Left lobe of liver (tissue), 2 donors: ENCODE data around the gene MAML3. TPM values are rescaled to one million over a fixed set of nuclear protein-coding genes. Genes with fewer than 3 reads are reported as not detected.

Experiments
- ATAC-seq: fragments of 200-7000 bp; cut with Tn5 transposase; one replicate; pipeline ENCODE4 v1.9.1; 2020; ENCODE audit warnings: mild to moderate bottlenecking, moderate library complexity
- DNase-seq: peaks from one replicate; pipeline ENCODE4 v3.0.0-alpha.2; 2020; ENCODE audit warnings: low spot score
- total RNA-seq: library from RNA; stranded (reverse); gene quantifications from one replicate; pipeline ENCODE4 v1.2.1, GENCODE V29; 2021
- donor health status: DM: no; HTN: no; CAD: no; lungs with moderate emphysema.
- donor health status: DM: no; HTN: yes; CAD: no.

The MAML3 gene
- total RNA-seq, 1 donor from 2014 or later, result 8.4 TPM

- DNase-seq, result no peak
- ATAC-seq, result peak; percentile 65
These were observed 380.2 kb downstream of the MAML3 start for GRCh38 chr4:139773560-139774318.

DNA sequence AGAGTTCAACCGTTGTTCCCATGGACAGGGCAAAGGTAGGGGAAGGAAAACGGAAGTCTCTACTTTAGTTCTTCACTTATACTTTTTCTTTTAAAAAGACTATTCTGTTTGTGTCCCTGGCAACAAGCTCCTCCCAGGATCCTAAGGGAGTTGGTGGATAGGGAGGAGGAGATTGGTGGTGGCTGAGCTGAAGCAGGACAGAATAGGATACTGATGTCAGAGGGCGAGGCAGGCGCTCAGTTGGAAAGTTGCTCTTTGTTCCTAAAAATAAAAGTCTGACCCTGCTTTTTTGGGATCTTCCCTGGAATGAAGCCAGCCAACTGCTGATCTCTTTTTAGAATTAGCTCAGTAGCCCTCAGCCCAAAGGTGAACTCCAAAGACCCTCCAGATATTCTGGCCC is 383.6 kb downstream of the MAML3 start:
- ATAC-seq (peak; percentile 47), DNase-seq (no peak)

DNA sequence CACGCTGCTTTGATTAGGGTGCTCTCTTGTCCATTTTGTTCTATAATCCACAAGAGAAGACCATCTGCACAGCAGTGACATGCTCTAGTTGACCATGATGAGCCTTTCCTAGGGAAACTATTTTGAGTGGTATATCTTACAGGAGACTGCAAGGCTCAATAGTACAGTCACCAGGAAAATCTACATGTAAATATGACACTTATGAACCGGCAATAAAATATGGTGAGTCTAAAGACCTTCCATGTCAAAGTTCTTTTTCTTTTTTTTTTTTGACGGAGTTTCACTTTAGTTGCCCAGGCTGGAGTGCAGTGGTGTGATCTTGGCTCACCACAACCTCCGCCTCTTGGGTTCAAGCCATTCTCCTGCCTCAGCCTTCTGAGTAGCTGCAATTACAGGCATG is 384.6 kb downstream of the MAML3 start:
- no peak for ATAC-seq
- no peak for DNase-seq

GRCh38 chr4:139768896-139769295 is 385.1 kb downstream of the MAML3 start:
- ATAC-seq, result no peak

DNA sequence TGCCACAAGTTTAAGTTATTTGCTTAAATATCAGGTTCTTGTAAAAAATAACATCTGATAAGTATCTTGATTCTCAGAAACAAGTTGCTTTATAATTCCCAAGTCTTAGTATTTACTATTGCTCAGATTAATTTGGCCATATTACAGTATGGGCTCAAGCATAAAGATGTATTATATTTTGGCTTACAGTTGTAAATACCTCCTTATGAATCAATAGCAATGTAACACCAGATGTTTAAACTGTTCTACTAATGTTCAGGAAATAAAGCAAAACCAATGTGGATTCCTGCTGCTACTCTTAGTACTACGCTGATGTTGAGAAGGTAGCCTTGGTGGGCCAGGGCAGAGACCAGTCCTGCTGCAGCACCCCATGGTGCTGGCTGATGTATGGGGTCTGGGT is 385.6 kb downstream of the MAML3 start:
- ATAC-seq (no peak), DNase-seq (no peak)

More at GRCh38 chr4:139768896-139769295, 385.1 kb downstream of the MAML3 start:
- DNase-seq, result no peak

GRCh38 chr4:139767585-139767984 is 386.4 kb downstream of the MAML3 start:
- ATAC-seq (no peak), DNase-seq (no peak)

DNA sequence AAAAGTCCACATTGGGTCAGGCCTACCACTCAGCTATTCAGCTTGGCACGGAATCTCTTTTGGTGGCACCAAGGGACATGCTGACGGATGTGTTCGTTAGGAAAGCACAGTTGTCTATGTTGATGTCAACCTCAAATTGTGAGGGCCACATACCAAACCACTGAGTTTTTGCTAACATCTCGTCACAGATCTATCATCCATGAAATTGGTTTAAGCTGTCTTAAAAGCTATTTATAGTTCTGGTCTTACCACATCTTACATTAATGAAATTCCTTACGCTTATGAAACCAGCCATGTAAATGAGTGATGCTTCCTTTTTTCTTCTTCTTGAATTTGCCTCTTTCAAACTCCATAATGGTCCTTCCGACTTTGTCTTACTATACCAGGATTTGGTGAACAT is 386.8 kb downstream of the MAML3 start:
- DNase-seq, result no peak
- no peak for ATAC-seq

- ATAC-seq (peak; percentile 29), DNase-seq (no peak)
These were observed 389.2 kb downstream of the MAML3 start for GRCh38 chr4:139764686-139765310.

GRCh38 chr4:139764182-139764581 is 389.8 kb downstream of the MAML3 start:
- DNase-seq (peak; percentile 58), ATAC-seq (peak; percentile 72)

DNA sequence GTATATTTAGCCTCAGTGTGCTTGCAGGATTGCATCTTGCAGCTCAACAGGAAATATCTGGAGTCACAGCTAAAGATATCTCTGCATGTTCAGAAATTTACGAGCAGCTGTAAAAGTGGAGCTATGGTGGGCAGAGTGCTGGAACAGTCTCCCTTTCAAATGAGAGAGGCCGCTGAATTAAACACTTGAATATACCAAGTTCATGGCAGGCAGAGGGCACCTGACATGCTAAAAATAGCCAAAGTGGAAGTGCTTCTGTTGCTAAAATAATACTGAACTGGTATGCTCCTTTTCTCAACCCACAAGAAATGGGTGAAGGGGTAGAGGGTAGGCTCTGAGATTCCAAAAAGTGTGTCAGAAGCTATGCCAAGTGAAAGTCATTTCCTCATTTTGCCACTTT is 390.3 kb downstream of the MAML3 start:
- no peak for ATAC-seq
- no peak for DNase-seq

- DNase-seq (peak; percentile 21), ATAC-seq (no peak)
These were observed 390.8 kb downstream of the MAML3 start for GRCh38 chr4:139763205-139763604.

GRCh38 chr4:139762720-139763119 is 391.3 kb downstream of the MAML3 start:
- peak; percentile 31 for DNase-seq
- ATAC-seq, result peak; percentile 52

DNA sequence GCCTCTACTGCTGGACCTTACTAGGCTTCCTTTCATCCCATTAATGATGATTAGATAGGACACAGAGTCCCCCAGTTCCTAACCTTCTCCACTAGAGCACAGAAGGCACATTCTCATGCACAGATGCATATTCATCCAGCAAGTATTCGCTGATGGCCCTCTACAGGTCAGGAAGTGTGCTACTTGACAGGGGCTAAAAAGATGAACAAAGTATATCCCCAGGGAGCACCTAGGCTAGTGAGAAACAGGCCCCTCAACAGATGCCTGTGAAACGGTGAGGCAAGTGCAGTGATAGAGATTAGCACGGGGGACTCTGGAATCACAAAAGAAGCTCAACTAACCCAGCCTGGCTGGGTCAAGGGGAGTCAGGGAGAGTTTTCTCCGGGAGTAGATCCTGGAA is 392.5 kb downstream of the MAML3 start:
- peak; percentile 21 for DNase-seq

DNA sequence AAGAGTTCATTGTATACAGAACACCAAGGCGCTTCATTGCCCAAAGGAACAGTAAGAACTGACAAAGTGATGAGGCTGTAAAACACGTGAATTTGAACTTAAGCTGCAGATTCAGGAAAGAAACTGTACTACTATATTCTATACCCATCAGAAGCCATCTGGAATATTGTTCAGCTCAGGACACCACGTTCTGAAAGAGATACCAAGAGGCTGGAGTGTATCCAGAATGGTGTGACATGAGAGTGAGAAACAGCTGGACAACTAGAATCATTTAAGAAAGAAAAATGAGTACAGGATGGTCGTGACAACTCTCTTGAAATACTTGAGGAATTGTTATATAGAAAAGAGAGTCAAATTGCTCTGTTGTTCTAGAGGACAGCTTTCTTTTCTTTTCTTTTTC is 393.4 kb downstream of the MAML3 start:
- DNase-seq, result no peak
- no peak for ATAC-seq

More for the DNA sequence above, 392.5 kb downstream of the MAML3 start:
- peak; percentile 10 for ATAC-seq

- peak; percentile 14 for DNase-seq
- no peak for ATAC-seq
These were observed 394.9 kb downstream of the MAML3 start for GRCh38 chr4:139759097-139759496.

DNA sequence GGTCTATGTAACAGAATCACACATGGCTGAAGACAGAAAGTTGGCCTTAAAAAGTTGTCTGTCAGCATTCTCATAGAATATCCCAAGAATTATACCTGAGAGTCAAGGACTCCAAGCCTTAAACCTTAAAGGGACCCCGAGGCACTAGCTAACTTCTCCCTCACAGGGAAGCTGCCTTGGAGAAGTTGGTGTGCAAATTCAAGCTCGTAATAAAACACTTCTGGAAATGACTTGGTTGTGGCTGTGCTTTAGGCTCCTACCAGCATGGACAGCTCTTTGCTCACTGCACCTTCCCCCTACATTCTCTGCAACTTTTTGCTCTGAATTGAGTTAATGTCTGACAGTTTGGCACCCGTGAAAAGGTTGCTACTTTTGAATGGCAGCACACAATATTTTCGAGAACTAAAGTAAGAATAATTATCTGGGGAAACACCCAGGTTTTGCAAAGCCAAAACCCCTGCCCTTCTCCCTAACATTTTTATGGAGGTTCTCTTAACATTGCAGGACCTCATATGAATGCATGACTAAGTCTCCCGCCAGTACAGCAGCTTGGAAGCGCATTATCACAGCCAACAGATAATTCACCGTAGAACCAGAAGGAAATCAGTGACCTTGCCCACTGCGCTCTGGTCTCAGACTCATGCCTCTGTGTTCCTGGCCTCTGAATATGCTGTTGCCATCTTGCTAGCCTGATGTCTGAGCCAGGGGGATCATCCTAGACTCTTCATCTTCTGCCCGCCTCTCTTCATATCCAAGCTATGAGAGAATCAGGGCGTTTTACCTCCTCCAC is 397.4 kb downstream of the MAML3 start:
- DNase-seq (no peak), ATAC-seq (no peak)

- ATAC-seq (no peak), DNase-seq (no peak)
These were observed 399.0 kb downstream of the MAML3 start for GRCh38 chr4:139754938-139755337.

DNA sequence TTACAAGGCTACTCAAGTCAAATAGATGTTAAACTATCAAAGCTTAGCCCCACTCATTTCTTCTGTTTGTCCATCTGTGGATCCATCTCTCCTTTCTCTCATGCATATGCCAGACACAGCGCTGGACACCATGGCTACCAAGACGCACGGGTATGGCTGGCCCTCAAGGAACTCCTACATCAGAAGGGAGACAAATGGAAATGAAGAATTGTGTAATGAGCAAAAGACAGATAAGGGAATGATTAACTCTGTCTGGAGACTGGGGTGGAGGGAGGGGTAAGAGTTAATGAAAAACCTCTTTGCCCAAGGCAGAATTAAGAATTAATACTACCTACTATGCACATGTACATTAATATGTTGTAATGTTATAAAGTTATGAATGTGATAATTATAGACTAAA is 400.3 kb downstream of the MAML3 start:
- DNase-seq (no peak), ATAC-seq (no peak)

GRCh38 chr4:139749835-139750498 is 404.0 kb downstream of the MAML3 start:
- ATAC-seq, result no peak
- no peak for DNase-seq

- no peak for ATAC-seq
- no peak for DNase-seq
These were observed 404.6 kb downstream of the MAML3 start for GRCh38 chr4:139749338-139749737.
